WERI-Rb-1 (cell line): ENCODE results near the gene IKBKE.
A peak's percentile ranks its signal among the peaks of the same experiment; 100 is the strongest.

Experiments
- DNase-seq: peaks from one replicate; pipeline ENCODE4 v3.0.0-alpha.2; 2020
- H3K27ac ChIP-seq: fragments of 250-450 bp; sonication (Bioruptor Pico); 2 replicates; pipeline ENCODE4 v1.5.1; 2020; ENCODE audit warnings: mild to moderate bottlenecking, moderate library complexity
- H3K27me3 ChIP-seq: fragments of 250-450 bp; sonication (Bioruptor Pico); 2 replicates; pipeline ENCODE4 v1.5.1; 2021; ENCODE audit warnings: mild to moderate bottlenecking, low read depth, moderate library complexity; ENCODE audit not compliant: insufficient read depth, severe bottlenecking
- H3K36me3 ChIP-seq: fragments of 250-450 bp; sonication (Bioruptor Pico); 2 replicates; pipeline ENCODE4 v1.5.1; 2020; ENCODE audit warnings: mild to moderate bottlenecking, moderate library complexity
- H3K4me3 ChIP-seq: 2 replicates; pipeline ENCODE4 v1.5.1; 2011; ENCODE audit warnings: low read depth, mild to moderate bottlenecking, control low read depth, low read length
- H3K9me3 ChIP-seq: fragments of 250-450 bp; sonication (Bioruptor Pico); 2 replicates; pipeline ENCODE4 v1.5.1; 2021; ENCODE audit warnings: mild to moderate bottlenecking, moderate library complexity; ENCODE audit not compliant: severe bottlenecking
- TF ChIP-seq, protein P1 (sequence below): IDR thresholded peaks from 2 replicates; pipeline ENCODE4 v1.5.1; 2011; ENCODE audit warnings: low read depth, mild to moderate bottlenecking, control low read depth, inconsistent platforms, low read length

Gene IKBKE

DNA sequence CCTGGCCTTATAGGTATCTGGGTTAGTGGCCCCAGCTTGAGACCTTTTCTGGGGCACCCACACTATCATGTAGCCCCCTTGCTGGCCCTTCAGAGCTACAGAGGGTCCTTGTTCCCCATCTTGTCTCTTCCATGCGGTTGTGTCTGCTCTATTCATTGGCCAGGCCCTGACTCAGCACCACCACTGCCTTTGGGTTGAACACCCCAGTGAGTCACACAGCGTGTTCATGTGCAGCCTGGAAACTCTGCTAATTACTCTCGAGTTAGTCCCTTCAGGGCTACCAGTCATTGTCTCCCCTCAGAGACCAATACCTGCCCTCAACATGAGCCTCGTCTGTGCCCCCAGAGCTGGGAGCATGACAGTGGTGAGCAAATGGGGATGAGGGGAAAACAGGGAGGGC lies 28.2 kb upstream of the IKBKE start:
- TF ChIP-seq, protein P1, sequence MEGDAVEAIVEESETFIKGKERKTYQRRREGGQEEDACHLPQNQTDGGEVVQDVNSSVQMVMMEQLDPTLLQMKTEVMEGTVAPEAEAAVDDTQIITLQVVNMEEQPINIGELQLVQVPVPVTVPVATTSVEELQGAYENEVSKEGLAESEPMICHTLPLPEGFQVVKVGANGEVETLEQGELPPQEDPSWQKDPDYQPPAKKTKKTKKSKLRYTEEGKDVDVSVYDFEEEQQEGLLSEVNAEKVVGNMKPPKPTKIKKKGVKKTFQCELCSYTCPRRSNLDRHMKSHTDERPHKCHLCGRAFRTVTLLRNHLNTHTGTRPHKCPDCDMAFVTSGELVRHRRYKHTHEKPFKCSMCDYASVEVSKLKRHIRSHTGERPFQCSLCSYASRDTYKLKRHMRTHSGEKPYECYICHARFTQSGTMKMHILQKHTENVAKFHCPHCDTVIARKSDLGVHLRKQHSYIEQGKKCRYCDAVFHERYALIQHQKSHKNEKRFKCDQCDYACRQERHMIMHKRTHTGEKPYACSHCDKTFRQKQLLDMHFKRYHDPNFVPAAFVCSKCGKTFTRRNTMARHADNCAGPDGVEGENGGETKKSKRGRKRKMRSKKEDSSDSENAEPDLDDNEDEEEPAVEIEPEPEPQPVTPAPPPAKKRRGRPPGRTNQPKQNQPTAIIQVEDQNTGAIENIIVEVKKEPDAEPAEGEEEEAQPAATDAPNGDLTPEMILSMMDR: no peak
- DNase-seq: no peak
- Histone ChIP-seq H3K9me3 (no peaks in the 10 kb centered on the region), H3K36me3 (peaks cover 64% of the 10 kb centered on the region), H3K27me3 (no peaks in the 10 kb centered on the region), H3K4me3 (no peak overlapping the region), H3K27ac (no peak overlapping the region)

DNA sequence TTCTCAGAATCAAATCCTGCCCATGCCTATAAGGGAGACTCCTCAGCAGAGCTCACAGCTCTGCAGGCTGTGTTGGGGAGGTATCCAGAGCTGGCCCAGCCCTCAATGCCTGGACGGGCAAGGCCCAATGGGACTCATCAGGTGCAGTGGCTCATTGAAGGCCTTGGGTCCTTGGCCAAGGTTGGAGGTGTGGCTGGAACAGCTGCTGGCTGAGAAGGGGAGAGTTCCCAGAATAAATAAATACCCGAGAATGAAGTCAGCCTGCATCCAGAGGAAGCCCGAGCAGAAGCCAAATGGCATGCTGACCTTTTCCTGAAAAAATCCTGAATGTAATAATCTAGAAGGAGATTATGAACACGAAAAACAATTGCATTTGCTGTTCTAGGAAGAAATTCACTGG lies 25.2 kb upstream of the IKBKE start:
- peaks cover 39% of the 10 kb centered on the region for H3K36me3 ChIP-seq
- TF ChIP-seq, protein P1: no peak

DNA sequence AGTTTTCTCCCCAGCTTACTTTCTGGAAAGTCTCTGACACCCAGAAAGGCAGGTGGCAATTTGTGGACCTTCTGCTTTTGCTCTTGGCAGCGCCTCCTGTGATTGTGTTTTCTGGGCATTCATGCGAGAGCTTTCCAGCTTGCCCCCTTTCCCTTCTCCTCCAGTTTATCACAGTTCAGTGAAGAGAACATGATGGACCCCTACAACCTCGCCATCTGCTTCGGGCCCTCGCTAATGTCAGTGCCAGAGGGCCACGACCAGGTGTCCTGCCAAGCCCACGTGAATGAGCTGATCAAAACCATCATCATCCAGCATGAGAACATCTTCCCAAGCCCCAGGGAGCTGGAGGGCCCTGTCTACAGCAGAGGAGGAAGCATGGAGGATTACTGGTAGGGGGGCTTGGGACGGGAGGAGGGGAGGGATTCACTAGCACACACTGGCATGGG lies 24.3 kb upstream of the IKBKE start:
- no peak overlapping the region for H3K27ac ChIP-seq
- TF ChIP-seq, protein P1: no peak
- no peak overlapping the region for H3K4me3 ChIP-seq
- no peaks in the 10 kb centered on the region for H3K27me3 ChIP-seq
- H3K9me3 ChIP-seq: no peaks in the 10 kb centered on the region
- peaks cover 37% of the 10 kb centered on the region for H3K36me3 ChIP-seq
- DNase-seq: peak; percentile 61

More for the DNA sequence above, 25.2 kb upstream of the IKBKE start:
- Histone ChIP-seq H3K9me3 (no peaks in the 10 kb centered on the region), H3K27ac (no peak overlapping the region), H3K4me3 (no peak overlapping the region), H3K27me3 (no peaks in the 10 kb centered on the region)
- no peak for DNase-seq

DNA sequence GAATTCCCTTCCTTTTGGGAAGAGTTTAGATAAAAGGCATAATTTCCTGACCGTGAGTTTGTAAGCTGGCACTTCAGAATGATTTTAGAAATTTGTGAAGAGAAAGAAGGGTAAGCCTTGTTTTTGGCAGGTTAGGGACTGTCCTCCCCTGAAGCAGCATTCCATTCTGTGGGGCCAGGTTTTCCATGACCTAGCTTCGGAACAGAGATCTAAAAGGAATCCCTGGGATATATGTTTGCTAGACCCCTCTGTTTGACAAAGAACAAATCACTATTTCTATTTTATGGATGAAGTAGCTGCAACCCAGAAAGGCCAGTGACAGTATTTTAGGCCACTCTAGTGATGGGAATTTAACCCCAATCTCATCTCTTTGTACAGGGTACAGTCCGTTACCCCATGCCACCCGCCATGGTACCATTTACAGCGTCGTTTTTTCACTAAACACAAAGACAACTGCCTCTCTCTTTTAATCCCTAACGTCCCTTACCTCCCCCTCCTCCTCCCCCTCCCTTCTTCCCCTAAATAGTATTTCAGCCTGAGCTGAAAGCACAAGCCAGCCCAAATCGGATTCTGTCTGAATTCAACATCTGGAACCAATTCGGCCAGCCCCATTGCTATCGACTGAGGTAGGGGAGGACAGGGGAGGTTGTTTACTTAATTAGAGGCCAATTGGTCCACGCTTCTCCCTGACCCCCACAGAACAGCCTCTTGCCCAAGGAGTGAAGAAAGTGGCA lies 23.4 kb upstream of the IKBKE start:
- TF ChIP-seq, protein P1: no peak
- peak; percentile 54 for DNase-seq
- H3K27ac ChIP-seq: peak overlapping the region; percentile 67
- H3K36me3 ChIP-seq: peaks cover 35% of the 10 kb centered on the region
- no peaks in the 10 kb centered on the region for H3K9me3 ChIP-seq
- H3K4me3 ChIP-seq: 0 out of 2 replicates have a peak overlapping the region, but pooled peaks have one; percentile 2
- H3K27me3 ChIP-seq: no peaks in the 10 kb centered on the region

DNA sequence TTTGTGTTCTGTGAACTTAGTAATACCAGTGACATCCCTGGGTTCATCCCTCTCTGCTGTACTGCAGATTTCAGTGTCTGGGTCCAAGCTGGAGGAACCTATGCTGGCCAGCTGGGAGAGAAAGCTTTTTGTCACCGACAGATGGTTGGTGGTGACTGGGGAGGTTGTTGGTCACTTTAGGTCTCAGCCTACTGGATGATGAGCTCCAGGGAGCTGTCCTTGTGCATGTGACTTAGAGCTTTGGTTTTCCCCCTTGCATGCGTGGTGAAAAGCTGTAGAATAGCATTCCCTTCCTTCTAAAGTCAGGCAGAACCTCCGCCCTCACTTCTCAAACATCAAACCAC lies 22.9 kb upstream of the IKBKE start:
- Histone ChIP-seq H3K36me3 (peaks cover 32% of the 10 kb centered on the region), H3K27ac (peak overlapping the region; percentile 67), H3K9me3 (no peaks in the 10 kb centered on the region), H3K4me3 (0 out of 2 replicates have a peak overlapping the region, but pooled peaks have one; percentile 2), H3K27me3 (no peaks in the 10 kb centered on the region)
- peak; percentile 88 for DNase-seq
- TF ChIP-seq, protein P1: no peak

DNA sequence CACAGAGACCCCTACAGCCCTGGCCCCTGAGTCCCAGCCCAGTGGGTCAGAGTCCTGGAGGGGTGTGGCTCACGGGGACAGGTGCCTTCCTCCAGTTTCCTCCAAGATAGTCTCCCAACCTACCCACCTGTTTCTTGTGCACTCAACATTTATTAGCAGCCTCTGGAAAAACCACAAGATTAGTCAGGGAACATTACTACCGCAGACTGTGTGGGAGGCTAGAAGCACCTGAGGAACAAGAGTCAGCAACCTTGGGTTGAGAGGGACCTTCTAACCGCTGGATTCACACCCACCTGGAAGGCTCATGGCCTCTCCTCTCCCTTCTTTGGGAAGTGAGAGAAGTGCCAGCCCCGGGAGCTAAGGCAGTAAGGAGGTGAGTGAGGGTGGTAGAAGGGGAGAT lies 22.5 kb upstream of the IKBKE start:
- Histone ChIP-seq H3K27me3 (no peaks in the 10 kb centered on the region), H3K9me3 (no peaks in the 10 kb centered on the region), H3K36me3 (peaks cover 31% of the 10 kb centered on the region), H3K4me3 (no peak overlapping the region), H3K27ac (peak overlapping the region; percentile 67)
- DNase-seq: no peak
- TF ChIP-seq, protein P1: no peak
